NK-92 (cell line): ENCODE measurements around the gene RNF212.
"Not testable (repeated sequence)": the region's sequence is repeated elsewhere in the genome, so short reads cannot be mapped to it uniquely, and the experiment has no call there.

Source experiments
- DNase-seq: peaks from one replicate; lab custom pipeline; 2025; ENCODE audit not compliant: unreplicated experiment; lab: John Stamatoyannopoulos, UW

The RNF212 gene

GRCh38 chr4:1050486-1051213, 62.7 kb downstream of the RNF212 start:
- no peak for DNase-seq

GRCh38 chr4:1049591-1049905, 63.8 kb downstream of the RNF212 start:
- DNase-seq, result no peak

GRCh38 chr4:1048773-1049590, 64.4 kb downstream of the RNF212 start:
- no peak for DNase-seq

- DNase-seq, result no peak
Observed at GRCh38 chr4:1047976-1048772, 65.2 kb downstream of the RNF212 start.

GRCh38 chr4:1047106-1047975, 66.0 kb downstream of the RNF212 start:
- DNase-seq, result no peak

GRCh38 chr4:1046581-1047011, 66.8 kb downstream of the RNF212 start:
- DNase-seq, result not testable (repeated sequence)

- DNase-seq, result no peak
Observed at GRCh38 chr4:1045595-1046201, 67.7 kb downstream of the RNF212 start.

- no peak for DNase-seq
Observed at GRCh38 chr4:1045193-1045594, 68.2 kb downstream of the RNF212 start.

- no peak for DNase-seq
Observed at GRCh38 chr4:1044469-1045192, 68.7 kb downstream of the RNF212 start.

GRCh38 chr4:1043651-1044468, 69.5 kb downstream of the RNF212 start:
- no peak for DNase-seq

GRCh38 chr4:1043162-1043561, 70.2 kb downstream of the RNF212 start:
- DNase-seq, result no peak

GRCh38 chr4:1042352-1043055, 70.9 kb downstream of the RNF212 start:
- DNase-seq, result no peak

- DNase-seq, result no peak
Observed at GRCh38 chr4:1041936-1042330, 71.4 kb downstream of the RNF212 start.

GRCh38 chr4:1041147-1041935, 72.0 kb downstream of the RNF212 start:
- DNase-seq, result no peak

GRCh38 chr4:1040344-1041146, 72.8 kb downstream of the RNF212 start:
- DNase-seq, result no peak

GRCh38 chr4:1039493-1040343, 73.6 kb downstream of the RNF212 start:
- DNase-seq, result no peak
